Panc1 (cell line): ENCODE data around the gene MCM9.

Source experiments
- CTCF ChIP-seq: fragments of 450-650 bp; IDR thresholded peaks from 2 replicates; pipeline ENCODE4 v1.5.1; 2017; ENCODE audit warnings: mild to moderate bottlenecking
- POLR2AphosphoS5 ChIP-seq: IDR thresholded peaks from 2 replicates; pipeline ENCODE4 v1.6.1; 2012; ENCODE audit warnings: mild to moderate bottlenecking, low read depth, low read length, moderate library complexity

GRCh38 chr6:118856301-118856700, 78.7 kb downstream of the MCM9 start:
- TF ChIP-seq CTCF, result no peak
- no peak for TF ChIP-seq POLR2AphosphoS5
